ENCODE data around the gene RSKR.
"Not testable (repeated sequence)": the region's sequence is repeated elsewhere in the genome, so short reads cannot be mapped to it uniquely, and the experiment has no call there.

RSKR gene

GRCh38 chr17:28577466-28577824 is 36.5 kb downstream of the RSKR start:
- DNase-seq (ENCODE audit: low spot score) = no peak

DNA sequence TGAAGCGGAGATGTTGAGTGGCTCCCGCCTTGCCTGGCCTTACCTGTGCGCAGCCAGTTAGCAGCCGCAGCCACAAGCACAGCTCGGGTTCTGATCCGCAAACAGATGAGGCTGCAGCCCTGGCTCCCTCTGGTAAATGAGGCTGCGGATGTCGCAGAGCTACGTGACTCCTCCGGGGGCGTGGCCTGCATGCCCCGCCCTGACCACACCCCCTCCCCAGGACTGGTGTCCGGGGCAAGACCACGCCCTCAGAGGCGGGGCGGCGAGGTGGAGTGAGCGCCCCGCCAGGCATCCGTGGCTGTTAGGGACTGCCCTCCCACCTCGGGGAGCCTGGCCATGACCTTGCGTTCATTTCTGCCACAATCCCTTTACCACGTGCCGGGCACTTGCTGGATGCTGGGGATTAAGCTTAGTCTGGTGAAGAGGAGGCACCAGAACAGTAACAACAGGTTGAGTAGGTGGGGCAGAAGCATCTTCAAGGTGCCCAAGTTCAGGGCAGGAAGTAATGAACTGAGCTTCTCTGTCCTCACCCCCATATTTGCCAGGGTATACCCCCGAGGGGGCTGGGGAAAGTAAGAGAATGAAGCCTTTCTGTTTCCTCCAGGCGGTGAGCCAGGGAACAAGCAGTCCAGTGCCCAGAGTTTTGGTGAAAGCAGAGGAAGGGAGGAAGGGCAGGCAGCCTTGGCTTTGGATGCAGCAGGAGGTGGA is 37.1 kb downstream of the RSKR start, which contains the start of gene ALDOC:
TSS of gene ALDOC (minus strand) at position 138 of the 708 bp plus-strand sequence. CDS start 1,363 bp downstream, outside the sequence.
- DNase-seq (ENCODE audit: low spot score) = peak; percentile 99

GRCh38 chr17:28576016-28576415 is 38.0 kb downstream of the RSKR start:
- DNase-seq (ENCODE audit: low spot score) = not testable (repeated sequence)

GRCh38 chr17:28575126-28575795 is 38.7 kb downstream of the RSKR start:
- peak; percentile 83 for DNase-seq (ENCODE audit: low spot score)

GRCh38 chr17:28574526-28574925 is 39.5 kb downstream of the RSKR start:
- no peak for DNase-seq (ENCODE audit: low spot score)

GRCh38 chr17:28573966-28574480 is 40.0 kb downstream of the RSKR start:
- DNase-seq (ENCODE audit: low spot score) = no peak

- DNase-seq (ENCODE audit: low spot score) = no peak
Observed at GRCh38 chr17:28573521-28573920, 40.5 kb downstream of the RSKR start.

GRCh38 chr17:28573040-28573380 is 41.0 kb downstream of the RSKR start:
- no peak for DNase-seq (ENCODE audit: low spot score)

DNA sequence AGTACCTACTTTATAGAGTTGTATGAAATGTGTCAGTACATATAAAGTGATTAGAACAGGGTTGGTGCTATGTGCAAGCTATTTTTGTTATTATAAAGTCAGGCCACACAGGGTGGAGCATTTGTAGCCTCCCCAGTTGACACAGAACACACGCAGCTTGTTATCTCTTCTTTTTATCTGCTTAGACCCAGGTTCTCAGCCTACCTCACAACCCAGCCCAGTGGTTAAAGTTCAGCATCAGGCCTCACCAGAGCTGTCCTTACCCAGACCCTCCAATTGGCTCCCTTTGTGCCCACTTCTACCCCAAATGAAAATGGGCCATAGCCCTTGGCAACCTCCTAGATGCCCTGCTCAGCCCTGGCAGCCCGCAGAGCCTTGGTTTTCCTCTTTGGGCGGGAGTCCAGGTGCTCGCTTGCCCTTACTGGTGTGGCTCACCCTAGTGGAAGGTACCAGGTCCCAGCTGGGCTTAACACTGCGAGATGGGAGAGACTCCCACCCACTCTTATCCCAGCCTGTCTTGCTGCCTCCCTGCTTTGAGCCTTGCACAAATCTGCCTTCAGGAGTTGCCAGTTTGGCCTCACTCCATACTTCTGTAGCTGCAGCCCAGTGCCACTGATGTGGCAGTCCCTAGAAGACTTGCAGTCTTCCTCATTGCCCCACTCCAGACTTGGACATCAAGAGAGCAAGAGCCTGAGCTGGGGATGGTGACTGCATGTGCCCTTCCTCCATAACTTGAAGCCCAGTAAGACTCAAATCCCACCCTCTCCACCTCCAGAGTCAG is 41.5 kb downstream of the RSKR start:
- no peak for DNase-seq (ENCODE audit: low spot score)

DNA sequence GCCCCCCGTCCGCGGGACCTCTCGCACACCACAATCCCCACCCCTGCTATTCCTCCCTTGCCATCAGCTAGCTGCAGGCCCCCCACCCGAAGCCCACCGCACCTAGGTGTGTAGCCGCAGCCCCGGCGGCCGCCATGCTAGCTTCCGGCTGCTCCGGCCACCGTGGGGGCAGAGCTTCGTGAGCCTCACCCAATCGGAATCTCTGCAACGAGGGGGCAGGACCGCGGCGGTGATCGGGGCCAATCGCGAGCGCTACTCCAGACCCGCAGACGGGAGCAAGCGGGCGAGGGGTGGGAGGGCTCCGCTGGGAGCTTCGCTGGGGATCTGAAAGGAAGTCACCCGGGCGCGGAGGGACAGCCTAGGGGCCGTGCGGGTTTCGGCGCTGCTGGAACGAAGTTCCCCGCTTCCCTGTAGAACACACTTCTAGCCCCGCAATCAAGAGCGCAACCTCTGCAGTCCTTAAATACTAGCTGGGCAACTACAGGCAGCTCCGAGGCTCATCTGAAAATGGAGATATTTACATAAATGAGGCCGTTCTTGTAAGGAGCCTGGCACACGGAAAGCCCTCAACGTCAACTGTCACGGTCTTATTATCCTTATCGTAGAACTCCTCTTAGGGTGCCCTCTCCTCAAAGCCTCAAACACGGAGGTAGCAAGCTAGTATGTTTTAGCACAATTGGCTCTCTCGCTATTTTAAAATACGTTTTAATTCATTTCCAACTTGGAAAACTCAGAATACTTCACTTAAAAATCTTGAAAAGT is 42.4 kb downstream of the RSKR start, which contains the start of gene PIGS:
TSS of gene PIGS (minus strand) at position 164 of the 762 bp plus-strand sequence. CDS start at position 136, 28 bp downstream.
- DNase-seq (ENCODE audit: low spot score) = peak; percentile 98

GRCh38 chr17:28570716-28571360 is 43.1 kb downstream of the RSKR start:
- peak; percentile 63 for DNase-seq (ENCODE audit: low spot score)

GRCh38 chr17:28569446-28569845 is 44.5 kb downstream of the RSKR start:
- DNase-seq (ENCODE audit: low spot score) = no peak

GRCh38 chr17:28567604-28568003 is 46.4 kb downstream of the RSKR start:
- DNase-seq (ENCODE audit: low spot score) = no peak

DNA sequence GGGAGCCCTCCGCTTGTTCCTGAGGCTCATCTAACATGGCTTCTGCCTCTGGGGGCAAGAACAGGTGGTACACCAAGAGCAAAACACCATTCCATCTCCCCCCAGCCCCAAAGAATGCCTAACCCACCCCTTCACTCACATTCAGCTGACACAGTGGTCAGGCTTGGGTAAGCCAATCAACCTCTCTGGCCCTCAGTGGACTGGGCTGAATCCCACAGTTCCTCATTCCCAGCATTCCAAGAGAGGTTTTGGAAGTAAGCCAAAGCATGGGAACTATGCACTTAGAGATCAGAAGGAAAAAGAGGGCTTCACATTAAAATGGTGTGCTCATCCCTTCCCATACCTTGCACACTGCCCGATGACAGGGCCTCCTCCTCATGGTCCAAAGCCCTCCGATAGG is 50.5 kb downstream of the RSKR start:
- no peak for DNase-seq (ENCODE audit: low spot score)
